GM06990 (cell line): ENCODE results near the gene SEMA3B.
A peak's percentile ranks its signal among the peaks of the same experiment; 100 is the strongest.

ENCODE experiments used
- DNase-seq: peaks from one replicate; pipeline ENCODE4 v3.0.0-alpha.2; 2011; ENCODE audit not compliant: insufficient read length; ENCODE audit errors: extremely low read depth
- H3K27me3 ChIP-seq: replicated peaks from 2 replicates; pipeline ENCODE4 v1.6.0; 2011; ENCODE audit warnings: low read length; ENCODE audit not compliant: control insufficient read depth, insufficient read depth
- H3K36me3 ChIP-seq: 2 replicates; pipeline ENCODE4 v1.5.1; 2011; ENCODE audit warnings: low read length; ENCODE audit not compliant: control insufficient read depth, insufficient read depth
- H3K4me3 ChIP-seq: replicated peaks from 2 replicates; pipeline ENCODE4 v1.5.1; 2011; ENCODE audit warnings: low read depth, mild to moderate bottlenecking, control low read depth, low read length
- TF ChIP-seq, protein P1 (sequence below): IDR thresholded peaks from 2 replicates; pipeline ENCODE4 v1.5.1; 2011; ENCODE audit warnings: low read length, control low read depth, mild to moderate bottlenecking, inconsistent platforms; ENCODE audit not compliant: insufficient read depth, poor library complexity, severe bottlenecking

SEMA3B gene

DNA sequence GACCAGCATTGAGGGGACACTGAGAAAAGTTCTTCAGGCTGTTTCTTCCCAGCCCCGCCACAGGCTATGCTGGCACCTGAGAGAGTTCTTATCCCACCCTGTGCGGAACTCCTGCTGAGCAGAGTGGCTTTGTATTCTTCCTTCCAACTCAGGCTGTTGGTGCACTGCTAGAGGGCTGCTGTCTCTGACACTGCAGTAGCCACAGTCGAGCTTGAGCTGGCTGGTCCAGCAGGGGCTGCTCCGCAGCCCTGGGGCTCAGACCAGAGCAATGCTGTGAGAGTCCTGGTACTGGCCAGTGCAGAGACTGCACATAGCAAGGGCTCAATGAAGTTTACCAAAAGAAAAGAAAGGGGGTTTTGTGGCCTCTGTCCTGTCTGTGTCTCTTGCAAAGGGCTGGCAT, 29.3 kb upstream of the SEMA3B start:
- Histone ChIP-seq H3K36me3 (peaks cover 7% of the 10 kb centered on the region), H3K27me3 (no peaks in the 10 kb centered on the region), H3K4me3 (no peak overlapping the region)
- no peak for DNase-seq
- TF ChIP-seq, protein P1, sequence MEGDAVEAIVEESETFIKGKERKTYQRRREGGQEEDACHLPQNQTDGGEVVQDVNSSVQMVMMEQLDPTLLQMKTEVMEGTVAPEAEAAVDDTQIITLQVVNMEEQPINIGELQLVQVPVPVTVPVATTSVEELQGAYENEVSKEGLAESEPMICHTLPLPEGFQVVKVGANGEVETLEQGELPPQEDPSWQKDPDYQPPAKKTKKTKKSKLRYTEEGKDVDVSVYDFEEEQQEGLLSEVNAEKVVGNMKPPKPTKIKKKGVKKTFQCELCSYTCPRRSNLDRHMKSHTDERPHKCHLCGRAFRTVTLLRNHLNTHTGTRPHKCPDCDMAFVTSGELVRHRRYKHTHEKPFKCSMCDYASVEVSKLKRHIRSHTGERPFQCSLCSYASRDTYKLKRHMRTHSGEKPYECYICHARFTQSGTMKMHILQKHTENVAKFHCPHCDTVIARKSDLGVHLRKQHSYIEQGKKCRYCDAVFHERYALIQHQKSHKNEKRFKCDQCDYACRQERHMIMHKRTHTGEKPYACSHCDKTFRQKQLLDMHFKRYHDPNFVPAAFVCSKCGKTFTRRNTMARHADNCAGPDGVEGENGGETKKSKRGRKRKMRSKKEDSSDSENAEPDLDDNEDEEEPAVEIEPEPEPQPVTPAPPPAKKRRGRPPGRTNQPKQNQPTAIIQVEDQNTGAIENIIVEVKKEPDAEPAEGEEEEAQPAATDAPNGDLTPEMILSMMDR = no peak

DNA sequence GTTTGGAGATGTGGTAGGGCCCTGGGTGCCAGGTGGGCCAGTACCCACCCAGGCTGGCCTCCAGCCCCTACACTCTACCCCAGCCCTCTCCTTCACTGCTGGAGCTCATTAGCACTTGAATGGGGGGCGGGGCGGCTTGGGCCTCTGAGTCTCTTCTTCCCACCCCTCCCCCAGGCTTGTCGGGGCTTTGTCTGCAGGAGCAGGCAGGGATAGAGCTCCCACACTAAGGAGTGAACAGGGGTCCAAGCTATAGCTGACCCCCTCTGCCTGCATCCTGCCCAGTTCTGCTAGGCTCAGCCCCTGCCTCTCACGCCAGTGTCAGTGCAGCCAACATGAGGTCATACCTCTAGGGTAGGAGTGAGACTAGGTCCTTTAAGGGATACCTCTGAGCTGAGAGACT, 27.8 kb upstream of the SEMA3B start:
- H3K4me3 ChIP-seq = no peak overlapping the region

DNA sequence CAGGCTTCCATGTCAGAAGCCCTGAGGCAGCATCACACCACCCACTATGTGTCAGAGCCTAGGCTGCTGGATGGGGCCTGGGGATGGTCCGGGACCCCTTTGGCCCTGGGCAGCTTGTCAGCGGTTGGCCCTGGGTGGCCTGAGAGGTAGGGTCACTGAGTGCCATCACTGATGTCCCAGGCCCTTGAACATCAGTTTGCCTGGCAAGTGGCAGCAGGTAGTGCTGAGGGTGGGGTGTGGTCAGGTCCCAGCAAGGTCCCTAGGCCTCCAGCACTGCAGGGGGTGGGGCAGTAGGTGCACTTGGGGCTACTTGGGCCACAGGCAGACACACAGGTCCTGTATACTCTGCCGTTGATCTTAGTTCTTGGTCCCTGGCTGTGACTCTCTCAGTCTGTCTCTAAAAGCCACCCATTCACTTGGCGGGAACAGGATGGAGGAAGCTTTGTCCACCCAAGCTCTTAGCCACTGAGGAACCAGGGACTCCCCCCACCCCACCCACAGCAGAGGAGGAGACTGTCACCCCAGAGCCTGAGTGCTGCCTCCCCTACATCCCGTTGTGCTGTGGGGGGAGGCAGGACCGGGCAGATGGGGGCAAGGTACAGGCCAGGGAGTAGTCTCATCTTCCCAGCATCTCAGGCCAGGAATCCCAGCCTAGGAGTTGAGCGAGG, 27.1 kb upstream of the SEMA3B start:
- H3K36me3 ChIP-seq = peaks cover 8% of the 10 kb centered on the region
- DNase-seq = no peak
- TF ChIP-seq, protein P1 = no peak
- no peaks in the 10 kb centered on the region for H3K27me3 ChIP-seq
- H3K4me3 ChIP-seq = peak overlapping the region; percentile 10; the same call in 1 of the 2 replicates

More for the DNA sequence above, 27.8 kb upstream of the SEMA3B start:
- Histone ChIP-seq H3K36me3 (peaks cover 8% of the 10 kb centered on the region), H3K27me3 (no peaks in the 10 kb centered on the region)
- TF ChIP-seq, protein P1 = no peak
- DNase-seq = no peak

DNA sequence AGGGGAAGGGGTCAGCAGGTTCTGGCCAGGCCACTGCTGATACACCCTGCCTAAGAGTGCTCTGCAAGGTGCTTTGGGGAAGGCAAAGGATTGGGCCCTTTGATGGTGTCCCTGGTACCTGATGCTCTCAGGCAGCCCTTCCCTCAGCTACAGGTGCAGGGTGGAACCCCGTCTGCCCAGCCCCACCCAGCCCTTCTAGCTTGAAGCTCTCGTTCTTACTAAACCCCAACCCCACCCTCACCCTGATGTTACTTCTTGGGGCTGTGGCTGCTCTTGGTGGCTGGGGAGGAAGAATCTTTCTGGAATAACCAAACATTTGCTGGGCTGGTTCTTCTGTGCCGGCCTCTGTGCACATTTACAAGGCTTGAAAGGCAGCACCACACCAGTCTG, 26.6 kb upstream of the SEMA3B start:
- no peaks in the 10 kb centered on the region for H3K27me3 ChIP-seq
- peaks cover 12% of the 10 kb centered on the region for H3K36me3 ChIP-seq
- DNase-seq = no peak
- peak overlapping the region; percentile 10; the same call in 1 of the 2 replicates for H3K4me3 ChIP-seq
- TF ChIP-seq, protein P1 = no peak

DNA sequence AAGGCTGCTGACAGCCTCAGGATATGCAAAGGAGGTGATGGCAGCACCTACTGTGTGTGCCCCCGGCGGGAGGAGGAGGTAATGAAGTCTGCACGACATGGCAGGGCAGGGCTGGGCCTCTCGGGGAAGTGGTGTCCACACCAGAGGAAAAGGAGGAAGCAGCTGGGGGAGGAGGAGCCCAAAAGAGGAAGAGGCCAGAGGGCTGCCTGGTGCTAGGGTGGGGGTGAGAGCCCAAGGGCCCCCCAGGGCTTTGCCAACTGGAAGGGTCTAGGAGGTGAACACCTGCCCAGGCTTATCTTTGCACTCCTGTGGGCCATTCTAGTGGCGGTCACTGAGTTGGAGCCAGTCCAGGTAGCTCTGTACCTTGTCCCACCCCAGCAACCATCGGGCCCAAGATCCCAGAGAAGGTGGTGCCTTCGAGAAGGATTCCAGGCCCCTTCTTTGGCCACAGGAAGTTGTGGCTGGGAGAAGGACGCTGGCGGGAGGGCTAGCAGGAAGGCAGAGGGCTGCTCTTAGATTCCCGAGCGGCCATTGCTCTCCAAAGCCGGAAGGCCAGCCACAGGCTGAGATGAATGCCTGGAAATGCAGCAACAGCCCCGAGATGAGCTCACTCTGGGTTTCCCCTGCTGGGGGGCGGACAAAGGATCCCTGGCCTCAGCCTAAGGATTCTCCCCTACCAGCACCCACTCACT, 25.9 kb upstream of the SEMA3B start:
- TF ChIP-seq, protein P1 = no peak
- H3K27me3 ChIP-seq = no peaks in the 10 kb centered on the region
- no peak overlapping the region for H3K4me3 ChIP-seq
- peak; percentile 52 for DNase-seq
- H3K36me3 ChIP-seq = peaks cover 15% of the 10 kb centered on the region
